H1 (cell line): ENCODE measurements around the gene FRMPD4. TPM values are rescaled to one million over a fixed set of nuclear protein-coding genes. Genes with fewer than 3 reads are reported as not detected.

ENCODE experiments used
- ATF3 ChIP-seq: IDR thresholded peaks from 2 replicates; pipeline ENCODE4 v1.6.1; 2011; ENCODE audit warnings: low read depth, mild to moderate bottlenecking, low read length; ENCODE audit not compliant: insufficient read depth
- BRCA1 ChIP-seq: IDR thresholded peaks from 2 replicates; pipeline ENCODE4 v1.6.1; 2012; ENCODE audit warnings: low read depth, low read length, improper control_type of control experiment
- JUN ChIP-seq: IDR thresholded peaks from 2 replicates; pipeline ENCODE4 v1.6.1; 2011; ENCODE audit warnings: low read depth, mild to moderate bottlenecking, improper control_type of control experiment, low read length
- KDM1A ChIP-seq: fragments of 200-600, 300-600 bp; sonication (generic); IDR thresholded peaks from 2 replicates; pipeline ENCODE4 v1.7.1; 2016; ENCODE audit warnings: mild to moderate bottlenecking, low read length, borderline replicate concordance
- RBBP5 ChIP-seq: IDR thresholded peaks from 2 replicates; pipeline ENCODE4 v1.7.1; 2012; ENCODE audit warnings: low read depth, mild to moderate bottlenecking, inconsistent platforms, low read length, moderate library complexity, borderline replicate concordance
- polyA plus RNA-seq, 7 experiments: library from polyadenylated mRNA; depleted of rRNA in 3 of 7; stranded (reverse) in 5 of 7; unstranded in 2 of 7; fragments of >200 nt in 5 of 7; fragments of 200-250 nt in 2 of 7; gene quantifications; 1 replicate in 5 of 7; 2 replicates in 1 of 7; 4 replicates in 1 of 7; pipeline versions ENCODE4 v1.2.1 to v1.2.3, GENCODE V29; 2011 to 2013; ENCODE audit warnings: missing spikeins in 2 of 7, mixed read lengths in 2 of 7
- total RNA-seq: library from RNA; stranded (reverse); fragmentation: NEBNext Ultra II Directional; extraction: Animal tissue kit (Norgen Biotek cat#: 25700); gene quantifications from 2 replicates; pipeline ENCODE4 v1.2.1, GENCODE V29; 2021

FRMPD4 gene
- total and polyA plus RNA-seq, 2 of the 8 experiments (the other 6 are each of a cell fraction or from before 2014, with no cell fraction given): 0.02 to 0.37 TPM

GRCh38 chrX:12673487-12673886, 535.2 kb downstream of the FRMPD4 start (continued):
- no peak for TF ChIP-seq KDM1A
- no peak for TF ChIP-seq ATF3
- TF ChIP-seq JUN: no peak
- TF ChIP-seq RBBP5: no peak
- no peak for TF ChIP-seq BRCA1
